COLO829 (cell line): ENCODE data around the gene GAK.
"Not testable (repeated sequence)": the region's sequence is repeated elsewhere in the genome, so short reads cannot be mapped to it uniquely, and the experiment has no call there.

Experiments
- DNase-seq: peaks from one replicate; pipeline ENCODE4 v3.0.0; 2012; ENCODE audit warnings: low spot score

Gene GAK

GRCh38 chr4:815464-816146 is 116.5 kb downstream of the GAK start:
- no peak for DNase-seq

GRCh38 chr4:814312-814850 is 117.7 kb downstream of the GAK start:
- DNase-seq = no peak

- no peak for DNase-seq
These were observed 118.2 kb downstream of the GAK start for GRCh38 chr4:813900-814299.

GRCh38 chr4:808860-809570 is 123.1 kb downstream of the GAK start:
- DNase-seq = no peak

GRCh38 chr4:807792-808191 is 124.3 kb downstream of the GAK start:
- DNase-seq = no peak

GRCh38 chr4:806979-807378 is 125.1 kb downstream of the GAK start:
- not testable (repeated sequence) for DNase-seq

GRCh38 chr4:804804-805203 is 127.3 kb downstream of the GAK start:
- DNase-seq = no peak

- DNase-seq = no peak
These were observed 128.2 kb downstream of the GAK start for GRCh38 chr4:803884-804283.

- no peak for DNase-seq
These were observed 130.5 kb downstream of the GAK start for GRCh38 chr4:801436-802124.
